ENCODE results near the gene CTXND1. TPM values are rescaled to one million over a fixed set of nuclear protein-coding genes. Genes with fewer than 3 reads are reported as not detected.

Gene CTXND1
- total RNA-seq, 1 donor from 2014 or later: 0.04 TPM

- ATAC-seq: no peak
Measured at GRCh38 chr15:80208758-80209734, 43.0 kb downstream of the CTXND1 start.

GRCh38 chr15:80207887-80208286, 44.1 kb downstream of the CTXND1 start:
- no peak for ATAC-seq

GRCh38 chr15:80204231-80204630, 47.8 kb downstream of the CTXND1 start:
- ATAC-seq: no peak

GRCh38 chr15:80203361-80203885, 48.6 kb downstream of the CTXND1 start:
- ATAC-seq: no peak

GRCh38 chr15:80202641-80203360, 49.2 kb downstream of the CTXND1 start:
- ATAC-seq: peak; percentile 98

GRCh38 chr15:80202016-80202315, 50.0 kb downstream of the CTXND1 start:
- ATAC-seq: no peak

- ATAC-seq: no peak
Measured at GRCh38 chr15:80201256-80202015, 50.6 kb downstream of the CTXND1 start.

- no peak for ATAC-seq
Measured at GRCh38 chr15:80199869-80200268, 52.1 kb downstream of the CTXND1 start.

- no peak for ATAC-seq
Measured at GRCh38 chr15:80199366-80199765, 52.6 kb downstream of the CTXND1 start.

- ATAC-seq: no peak
Measured at GRCh38 chr15:80194914-80195313, 57.1 kb downstream of the CTXND1 start.

GRCh38 chr15:80194186-80194585, 57.8 kb downstream of the CTXND1 start:
- no peak for ATAC-seq

- peak; percentile 53 for ATAC-seq
Measured at GRCh38 chr15:80191897-80192595, 60.0 kb downstream of the CTXND1 start.

- no peak for ATAC-seq
Measured at GRCh38 chr15:80191198-80191597, 60.8 kb downstream of the CTXND1 start.

- peak; percentile 22 for ATAC-seq
Measured at GRCh38 chr15:80188251-80188650, 63.8 kb downstream of the CTXND1 start.

- ATAC-seq: no peak
Measured at GRCh38 chr15:80186597-80186996, 65.4 kb downstream of the CTXND1 start.

GRCh38 chr15:80186066-80186465, 65.9 kb downstream of the CTXND1 start:
- no peak for ATAC-seq

GRCh38 chr15:80185152-80185551, 66.9 kb downstream of the CTXND1 start:
- ATAC-seq: no peak

GRCh38 chr15:80184554-80184953, 67.5 kb downstream of the CTXND1 start:
- no peak for ATAC-seq

GRCh38 chr15:80183886-80184285, 68.1 kb downstream of the CTXND1 start:
- no peak for ATAC-seq

- no peak for ATAC-seq
Measured at GRCh38 chr15:80183306-80183705, 68.7 kb downstream of the CTXND1 start.

GRCh38 chr15:80182611-80183261, 69.3 kb downstream of the CTXND1 start:
- no peak for ATAC-seq

GRCh38 chr15:80180986-80181385, 71.0 kb downstream of the CTXND1 start:
- ATAC-seq: no peak

Measured in esophagus mucosa (tissue), 1 donor.